T47D (cell line): ENCODE measurements around the gene PRR23A.
"Not testable (repeated sequence)": the region's sequence is repeated elsewhere in the genome, so short reads cannot be mapped to it uniquely, and the experiment has no call there.

Experiments
- DNase-seq, 2 experiments: peaks; one replicate each; pipeline versions ENCODE4 v3.0.0 to v3.0.0-alpha.2; 2011 to 2012; ENCODE audit warnings: low read depth in 1 of 2, low spot score in 1 of 2
- JUND ChIP-seq: IDR thresholded peaks from 2 replicates; pipeline ENCODE4 v1.6.1; 2012; ENCODE audit warnings: low read depth
- in situ Hi-C: cut with HindIII; loops from 2 replicates; pipeline ENCODE4 v1.10.0; 2016; ENCODE audit warnings: low sequenced_read_pairs, low pct_unique_long_range_greater_than_20kb

The PRR23A gene

GRCh38 chr3:139006051-139006716 lies at the start of gene PRR23A:
PRR23A (minus strand) TSS chr3:139006268; CDS start chr3:139006268, 0 bp downstream.
- in situ Hi-C loops = no loop called here
- no peak for DNase-seq
- TF ChIP-seq JUND = no peak

GRCh38 chr3:139052802-139053600 lies 46.9 kb upstream of the PRR23A start:
- in situ Hi-C loops = no loop called here
- DNase-seq = no peak
- TF ChIP-seq JUND = no peak

- TF ChIP-seq JUND = no peak
- in situ Hi-C loops = no loop called here
- DNase-seq = no peak
Observed at GRCh38 chr3:139044366-139045210, 38.5 kb upstream of the PRR23A start, which contains the start of gene PRR23C. PRR23C (minus strand) TSS chr3:139044892; CDS start chr3:139044620, 272 bp downstream.

- DNase-seq = no peak
- no peak for TF ChIP-seq JUND
- in situ Hi-C loops = no loop called here
Observed at GRCh38 chr3:139043554-139044365, 37.7 kb upstream of the PRR23A start.

GRCh38 chr3:139037478-139037877 lies 31.4 kb upstream of the PRR23A start:
- in situ Hi-C loops = no loop called here
- no peak for DNase-seq
- TF ChIP-seq JUND = no peak

GRCh38 chr3:139032326-139033002 lies 26.4 kb upstream of the PRR23A start:
- no peak for TF ChIP-seq JUND
- in situ Hi-C loops = no loop called here

GRCh38 chr3:139030576-139030975 lies 24.5 kb upstream of the PRR23A start:
- DNase-seq, in situ Hi-C loops: not testable (repeated sequence)

More at GRCh38 chr3:139032326-139033002, 26.4 kb upstream of the PRR23A start:
- DNase-seq = no peak

GRCh38 chr3:139024968-139025367 lies 18.9 kb upstream of the PRR23A start:
- no peak for TF ChIP-seq JUND
- DNase-seq = no peak
- in situ Hi-C loops = no loop called here

GRCh38 chr3:139020868-139021234 lies 14.8 kb upstream of the PRR23A start, which contains the start of gene PRR23B:
PRR23B (minus strand) TSS chr3:139020926; CDS start chr3:139020661, 265 bp downstream.
- in situ Hi-C loops = no loop called here
- no peak for DNase-seq

GRCh38 chr3:139020036-139020867 lies 14.2 kb upstream of the PRR23A start:
- no peak for DNase-seq
- in situ Hi-C loops = no loop called here
- TF ChIP-seq JUND = no peak

More at GRCh38 chr3:139020868-139021234, 14.8 kb upstream of the PRR23A start, which contains the start of gene PRR23B:
- TF ChIP-seq JUND = no peak
